NCI-H226 (cell line): ENCODE measurements around the gene HNRNPUL2.
A peak's percentile ranks its signal among the peaks of the same experiment; 100 is the strongest.

Experiments used
- DNase-seq: peaks from one replicate; pipeline ENCODE4 v3.0.0-alpha.2; 2015

HNRNPUL2 gene

GRCh38 chr11:62665599-62666258 lies 61.5 kb downstream of the HNRNPUL2 start:
- DNase-seq, result no peak

GRCh38 chr11:62665075-62665598 lies 62.1 kb downstream of the HNRNPUL2 start, which contains the start of the genes C11orf98 and CSKMT:
Gene C11orf98, minus strand, starts transcription at chr11:62665210. Its CDS starts 41 bp downstream, at chr11:62665169.
Gene CSKMT, plus strand, starts transcription at chr11:62665312. Its CDS starts 568 bp downstream, at chr11:62665880.
- peak; percentile 82 for DNase-seq

- DNase-seq, result peak; percentile 21
These were observed 62.7 kb downstream of the HNRNPUL2 start for GRCh38 chr11:62664405-62665074.
